Measurements from ENCODE around the gene SPATA32. TPM values are rescaled to one million over a fixed set of nuclear protein-coding genes. Genes with fewer than 3 reads are reported as not detected.
A peak's percentile ranks its signal among the peaks of the same experiment; 100 is the strongest.

Gene SPATA32
- total RNA-seq, 1 experiment from 2014 or later = 0.81 TPM

DNA sequence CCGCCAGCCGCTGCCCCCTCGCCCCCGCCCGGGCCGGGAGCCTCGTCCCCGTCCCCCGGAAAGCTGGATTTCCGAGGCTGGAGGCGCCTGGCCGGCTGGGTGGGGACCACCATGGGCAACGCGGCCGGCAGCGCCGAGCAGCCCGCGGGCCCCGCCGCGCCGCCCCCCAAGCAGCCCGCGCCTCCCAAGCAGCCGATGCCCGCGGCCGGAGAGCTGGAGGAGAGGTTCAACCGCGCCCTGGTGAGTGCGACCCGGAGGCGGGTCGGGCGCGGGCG is 39.9 kb downstream of the SPATA32 start:
- H3K18ac ChIP-seq (ENCODE audit: insufficient read length, low read depth, low read length) = no peak overlapping the region
- H2AFZ ChIP-seq (ENCODE audit: low read length) = no peak overlapping the region
- H4K8ac ChIP-seq (replicated peaks; ENCODE audit: insufficient read length, low read depth, low read length) = no peak overlapping the region
- no peak overlapping the region for H2BK20ac ChIP-seq (ENCODE audit: low read depth, low read length, poor library complexity, severe bottlenecking)
- H3K56ac ChIP-seq (ENCODE audit: insufficient read length, low read depth, low read length) = no peak overlapping the region
- no peak overlapping the region for H3K9ac ChIP-seq (ENCODE audit: extremely low read depth, insufficient read length, low read length)
- H4K91ac ChIP-seq (ENCODE audit: insufficient read length, low read depth, low read length) = no peak overlapping the region
- Mint-ChIP-seq H3K4me1 (peaks cover 18 to 38% of the 10 kb centered on the region in 2 experiments), H3K27me3 (ENCODE audit: low read depth) (peaks cover 80% of the 10 kb centered on the region), H3K4me3 (peak overlapping the region in 1 of 2 experiments; percentile 66; a peak in 1 of 5 replicates), H3K27ac (no peak overlapping the region), H3K36me3 (ENCODE audit: insufficient read depth in 1 of 3, low read depth in 3 of 3) (no peaks in the 10 kb centered on the region), H3K9me3 (no peaks in the 10 kb centered on the region; a peak in 1 of 5 replicates)
- H3K4ac ChIP-seq (ENCODE audit: low read depth, low read length) = no peak overlapping the region
- no peak overlapping the region for H3T11ph ChIP-seq (ENCODE audit: low read length)
- no peak overlapping the region for H3K27ac ChIP-seq (ENCODE audit: insufficient read length, low read depth, low read length)
- peak overlapping the region; percentile 67 for H3K4me2 ChIP-seq (ENCODE audit: insufficient read depth, insufficient read length, low read length)
- TF ChIP-seq, protein P1, sequence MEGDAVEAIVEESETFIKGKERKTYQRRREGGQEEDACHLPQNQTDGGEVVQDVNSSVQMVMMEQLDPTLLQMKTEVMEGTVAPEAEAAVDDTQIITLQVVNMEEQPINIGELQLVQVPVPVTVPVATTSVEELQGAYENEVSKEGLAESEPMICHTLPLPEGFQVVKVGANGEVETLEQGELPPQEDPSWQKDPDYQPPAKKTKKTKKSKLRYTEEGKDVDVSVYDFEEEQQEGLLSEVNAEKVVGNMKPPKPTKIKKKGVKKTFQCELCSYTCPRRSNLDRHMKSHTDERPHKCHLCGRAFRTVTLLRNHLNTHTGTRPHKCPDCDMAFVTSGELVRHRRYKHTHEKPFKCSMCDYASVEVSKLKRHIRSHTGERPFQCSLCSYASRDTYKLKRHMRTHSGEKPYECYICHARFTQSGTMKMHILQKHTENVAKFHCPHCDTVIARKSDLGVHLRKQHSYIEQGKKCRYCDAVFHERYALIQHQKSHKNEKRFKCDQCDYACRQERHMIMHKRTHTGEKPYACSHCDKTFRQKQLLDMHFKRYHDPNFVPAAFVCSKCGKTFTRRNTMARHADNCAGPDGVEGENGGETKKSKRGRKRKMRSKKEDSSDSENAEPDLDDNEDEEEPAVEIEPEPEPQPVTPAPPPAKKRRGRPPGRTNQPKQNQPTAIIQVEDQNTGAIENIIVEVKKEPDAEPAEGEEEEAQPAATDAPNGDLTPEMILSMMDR (conservative IDR thresholded peaks at IDR 0.05) = no peak
- no peaks in the 10 kb centered on the region for H3K9me3 ChIP-seq (ENCODE audit: control insufficient read depth, low read depth, low read length)
- no peaks in the 10 kb centered on the region for H4K20me1 ChIP-seq (ENCODE audit: control insufficient read depth, insufficient read depth, insufficient read length)
- H4K5ac ChIP-seq (ENCODE audit: insufficient read length, low read depth, low read length) = no peak overlapping the region
- H2BK5ac ChIP-seq (ENCODE audit: insufficient read length, low read length) = no peak overlapping the region
- DNase-seq = no peak
- no peaks in the 10 kb centered on the region for H3K79me2 ChIP-seq (ENCODE audit: insufficient read depth, low read length)
- H3K23ac ChIP-seq (ENCODE audit: insufficient read length, low read depth, low read length) = no peak overlapping the region
- no peaks in the 10 kb centered on the region for H3K79me1 ChIP-seq (ENCODE audit: insufficient read depth, low read depth, low read length, poor library complexity, severe bottlenecking)
- H3K14ac ChIP-seq (ENCODE audit: insufficient read depth, low read length) = no peak overlapping the region
- H2AK5ac ChIP-seq (ENCODE audit: insufficient read length, low read length) = no peak overlapping the region
- H3K4me1 ChIP-seq (ENCODE audit: insufficient read depth, low read length) = no peaks in the 10 kb centered on the region
- no peak overlapping the region for H2BK120ac ChIP-seq (ENCODE audit: low read depth, low read length, poor library complexity, severe bottlenecking)
- H3K23me2 ChIP-seq (ENCODE audit: insufficient read length, low read depth, low read length, poor library complexity, severe bottlenecking) = peaks cover 10% of the 10 kb centered on the region
- H2BK12ac ChIP-seq (ENCODE audit: insufficient read length, low read depth, low read length) = no peak overlapping the region
- H3K27me3 ChIP-seq (ENCODE audit: insufficient read depth, low read length) = peaks cover 13% of the 10 kb centered on the region
- WGBS (ENCODE audit: extremely low coverage, insufficient read length, low lambda C conversion rate) = no CpG with 5 or more reads among the region's 38 CpGs
- no peak overlapping the region for H2BK15ac ChIP-seq (ENCODE audit: low read depth, low read length)
